Muscle of arm (tissue), 12 donors: ENCODE data around the gene CLIP3. TPM values are rescaled to one million over a fixed set of nuclear protein-coding genes. Genes with fewer than 3 reads are reported as not detected.
"Not testable (repeated sequence)": the region's sequence is repeated elsewhere in the genome, so short reads cannot be mapped to it uniquely, and the experiment has no call there.

Experiments
- DNase-seq: peaks from one replicate; pipeline ENCODE4 v3.0.0-alpha.2; 2013
- polyA plus RNA-seq, 12 donors: library from polyadenylated mRNA; unstranded; fragments of 120-200 nt; gene quantifications; one replicate each; pipeline ENCODE4 v1.2.1, GENCODE V29; 2013; ENCODE audit not compliant: insufficient read length in 12 of 12

CLIP3 gene
- polyA plus RNA-seq, 12 donors: 13.4 to 88.9 (median 18.1) TPM; not detected in 1

DNA sequence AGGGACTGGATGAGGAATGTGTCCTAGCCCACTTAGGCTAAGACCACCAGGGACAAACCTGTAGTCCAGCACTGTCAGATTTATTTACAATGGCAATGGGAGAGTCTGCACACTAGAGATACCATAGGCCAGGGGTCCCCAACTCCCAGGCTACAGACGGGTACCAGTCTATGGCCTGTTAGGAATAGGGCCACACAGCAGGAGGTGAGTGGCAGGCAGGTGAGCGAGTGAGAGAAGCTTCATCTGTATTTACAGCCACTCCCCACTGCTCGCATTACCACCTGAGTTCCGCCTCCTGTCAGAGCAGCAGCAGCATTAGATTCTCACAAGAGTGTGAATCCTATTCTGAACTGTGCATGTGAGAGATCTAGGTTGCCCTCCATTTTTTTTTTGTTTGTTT, 19.0 kb upstream of the CLIP3 start:
- DNase-seq: no peak

DNA sequence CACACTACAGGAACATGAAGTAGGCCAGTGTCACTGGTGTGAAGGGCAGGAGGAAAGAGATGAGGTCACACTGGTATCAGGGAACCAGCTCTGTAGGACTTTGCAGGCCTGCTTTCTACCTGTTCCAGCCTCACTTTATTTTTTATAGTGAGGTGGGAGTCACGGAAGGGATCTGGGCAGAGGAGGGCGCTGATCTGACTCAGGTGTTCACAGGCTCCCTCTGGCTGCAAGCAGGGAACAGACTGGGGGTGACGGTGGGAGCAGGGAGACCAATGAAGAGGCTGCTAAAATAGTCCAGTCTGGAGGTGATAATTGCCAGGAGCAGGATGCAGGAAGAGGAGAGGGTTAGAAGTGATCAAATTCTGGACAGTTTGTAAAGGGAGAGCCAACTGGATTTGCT, 18.6 kb upstream of the CLIP3 start:
- no peak for DNase-seq

DNA sequence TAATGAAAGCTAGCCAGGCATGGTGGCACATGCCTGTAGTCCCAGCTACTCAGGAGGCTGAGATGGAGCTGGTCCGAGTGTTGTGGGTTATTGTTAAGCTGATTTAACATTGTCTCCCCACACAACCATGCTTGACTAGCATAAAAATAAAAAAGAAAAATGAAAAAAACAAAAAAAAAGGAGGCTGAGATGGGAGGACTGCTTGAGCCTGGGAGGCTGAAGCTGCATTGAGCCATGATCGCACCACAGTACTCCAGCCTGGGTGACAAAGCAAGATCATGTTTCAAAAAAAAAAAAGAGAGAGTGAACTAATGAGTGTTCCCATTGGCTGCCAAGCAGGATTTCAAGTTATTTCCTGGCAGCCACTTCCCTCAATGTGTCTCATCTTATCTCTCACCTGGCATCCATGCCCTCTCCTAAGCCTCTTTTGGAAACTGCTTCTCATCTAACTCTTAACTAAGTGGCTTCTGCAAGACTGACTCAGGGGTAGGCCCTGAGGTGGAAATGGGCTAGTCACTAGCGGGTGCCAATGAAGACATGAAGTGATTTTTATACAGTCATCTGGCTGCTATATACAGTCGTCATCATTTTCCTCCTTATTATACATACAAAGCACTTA, 16.5 kb upstream of the CLIP3 start:
- DNase-seq: no peak

DNA sequence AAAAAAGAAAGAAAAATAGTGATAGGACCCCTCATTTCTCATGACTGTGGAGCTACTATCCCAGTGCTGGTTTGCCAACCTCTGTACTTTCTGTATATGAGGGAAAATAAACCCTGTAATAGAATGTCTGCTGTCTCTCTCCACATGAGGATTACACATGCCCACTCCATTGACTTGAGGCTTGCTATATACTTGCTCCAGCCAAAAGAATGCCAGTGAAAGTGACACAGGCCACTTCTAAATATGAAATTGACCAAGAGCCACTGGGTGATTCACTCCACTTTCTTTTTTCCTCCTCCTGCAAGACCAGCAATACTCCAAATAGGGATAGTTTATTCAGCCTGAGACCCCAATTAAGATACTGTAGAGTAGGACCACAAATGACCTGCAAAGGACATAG, 15.2 kb upstream of the CLIP3 start:
- DNase-seq: no peak

DNA sequence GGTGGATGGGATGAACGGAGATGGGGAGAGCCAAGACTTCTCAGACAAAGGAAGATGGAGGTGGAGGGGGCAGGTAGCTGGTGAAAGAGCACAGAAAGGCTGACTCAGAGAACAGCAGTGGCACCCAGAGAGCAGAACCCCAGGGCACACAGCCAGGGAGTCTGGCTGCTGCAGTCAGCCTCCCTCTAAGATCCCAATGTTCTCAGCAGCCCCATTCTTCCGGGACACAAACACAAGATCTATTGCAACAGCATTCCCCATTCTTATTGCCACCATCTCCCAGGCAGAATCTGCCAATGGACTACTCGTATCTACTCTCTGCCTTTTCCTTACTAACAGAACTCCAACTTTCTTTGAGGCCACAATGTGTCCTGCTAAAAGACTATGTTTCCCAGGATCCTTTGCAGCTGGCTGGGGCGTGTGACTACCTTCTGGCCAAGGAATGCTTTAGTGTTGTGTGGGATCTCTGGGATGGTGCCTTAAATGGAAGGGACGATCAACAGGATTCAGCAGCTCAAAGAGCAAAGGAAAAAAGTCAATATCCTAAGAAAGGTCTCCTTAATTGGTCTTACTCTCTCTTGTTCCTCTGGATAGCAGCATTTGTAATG, 13.9 kb upstream of the CLIP3 start:
- no peak for DNase-seq

DNA sequence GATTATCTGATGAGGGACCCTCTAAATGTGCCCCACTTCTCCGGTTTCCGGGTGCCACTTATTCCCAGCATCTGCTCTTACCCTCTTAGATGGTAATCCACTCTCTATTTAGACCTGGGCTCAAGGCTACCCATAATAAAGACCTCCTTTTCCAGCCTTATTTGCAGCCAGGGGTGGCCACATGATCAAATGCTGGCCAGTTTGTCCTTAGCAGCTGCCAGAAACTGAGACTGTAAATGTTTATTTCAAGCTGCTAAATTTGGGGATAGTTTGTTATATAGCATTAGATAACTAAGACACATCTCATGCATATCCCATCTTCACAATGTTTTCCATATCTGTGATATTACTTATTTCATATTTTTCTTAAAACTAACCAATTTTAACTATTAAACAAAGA, 11.3 kb upstream of the CLIP3 start:
- DNase-seq: no peak

DNA sequence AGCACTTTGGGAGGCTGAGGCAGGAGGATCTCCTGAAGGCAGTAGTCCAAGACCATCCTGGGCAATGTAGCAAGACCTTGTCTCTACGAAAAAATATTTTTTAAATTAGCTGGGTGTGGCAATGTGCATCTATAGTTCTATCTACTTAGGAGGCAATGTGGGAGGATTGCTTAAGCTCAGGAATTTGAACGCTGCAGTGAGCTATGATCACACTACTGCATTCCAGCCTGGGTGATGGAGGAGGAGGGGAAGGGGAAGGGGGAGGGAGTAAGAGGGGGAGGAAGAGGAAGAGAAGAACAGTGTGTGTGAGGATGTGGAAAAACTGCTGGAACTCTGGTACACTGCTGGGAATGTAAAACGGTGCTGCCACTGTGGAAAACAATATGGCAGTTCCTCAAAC, 9.2 kb upstream of the CLIP3 start:
- DNase-seq: no peak

DNA sequence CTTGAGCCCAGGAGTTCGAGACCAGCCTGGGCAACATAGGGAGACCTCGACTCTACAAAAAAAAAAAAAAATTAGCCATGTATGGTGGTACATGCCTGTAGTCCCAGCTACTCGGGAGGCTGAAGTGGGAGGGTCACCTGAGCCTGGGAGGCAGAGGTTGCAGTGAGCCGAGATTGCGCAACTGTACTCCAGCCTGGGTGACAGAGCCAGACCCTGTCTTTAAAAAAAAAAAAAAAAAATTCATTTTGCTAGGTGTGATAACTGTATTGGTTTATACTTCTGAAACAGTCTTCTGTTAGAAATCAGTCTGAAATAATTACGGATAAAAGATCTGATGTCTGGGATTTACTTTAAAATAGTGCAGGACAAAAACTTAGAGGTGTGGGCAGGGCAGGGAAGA, 8.4 kb upstream of the CLIP3 start:
- DNase-seq: not testable (repeated sequence)

DNA sequence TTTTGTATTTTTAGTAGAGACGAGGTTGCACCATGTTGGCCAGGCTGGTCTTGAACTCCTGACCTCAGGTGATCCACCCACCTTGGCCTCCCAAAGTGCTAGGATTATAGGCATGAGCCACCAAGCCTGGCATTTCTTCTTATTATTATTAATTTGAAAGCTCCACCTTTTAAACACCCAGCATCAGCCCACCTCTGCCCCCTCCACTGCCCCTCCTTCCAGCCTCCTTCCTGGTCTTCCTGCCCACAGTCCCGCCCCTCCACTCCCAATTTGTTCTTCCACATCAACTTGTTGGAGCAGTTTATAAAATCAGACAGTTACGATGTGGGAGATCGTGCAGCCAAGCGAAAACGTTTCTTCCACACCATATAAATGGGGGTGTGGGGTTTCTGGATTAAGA, 7.8 kb upstream of the CLIP3 start:
- no peak for DNase-seq

DNA sequence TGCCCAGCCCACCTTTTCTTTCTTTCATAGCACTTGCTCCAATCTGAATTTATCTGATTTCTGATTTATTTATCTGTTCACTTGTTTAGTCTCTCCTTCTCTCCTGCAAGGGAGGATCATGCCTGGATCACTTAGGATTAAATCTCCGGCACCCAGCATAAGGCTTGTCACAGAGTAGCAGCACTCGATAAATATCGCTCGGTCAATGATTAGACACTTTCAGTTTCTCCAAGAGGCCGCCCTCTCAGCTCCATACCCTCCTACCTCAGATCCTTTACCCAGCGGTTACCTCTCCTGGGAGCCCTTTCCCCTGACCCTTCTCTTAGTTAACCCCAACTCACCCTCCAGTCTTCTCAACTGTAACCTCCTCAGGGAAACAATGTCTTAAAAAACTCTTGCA, 1.4 kb downstream of the CLIP3 start:
- DNase-seq: no peak

DNA sequence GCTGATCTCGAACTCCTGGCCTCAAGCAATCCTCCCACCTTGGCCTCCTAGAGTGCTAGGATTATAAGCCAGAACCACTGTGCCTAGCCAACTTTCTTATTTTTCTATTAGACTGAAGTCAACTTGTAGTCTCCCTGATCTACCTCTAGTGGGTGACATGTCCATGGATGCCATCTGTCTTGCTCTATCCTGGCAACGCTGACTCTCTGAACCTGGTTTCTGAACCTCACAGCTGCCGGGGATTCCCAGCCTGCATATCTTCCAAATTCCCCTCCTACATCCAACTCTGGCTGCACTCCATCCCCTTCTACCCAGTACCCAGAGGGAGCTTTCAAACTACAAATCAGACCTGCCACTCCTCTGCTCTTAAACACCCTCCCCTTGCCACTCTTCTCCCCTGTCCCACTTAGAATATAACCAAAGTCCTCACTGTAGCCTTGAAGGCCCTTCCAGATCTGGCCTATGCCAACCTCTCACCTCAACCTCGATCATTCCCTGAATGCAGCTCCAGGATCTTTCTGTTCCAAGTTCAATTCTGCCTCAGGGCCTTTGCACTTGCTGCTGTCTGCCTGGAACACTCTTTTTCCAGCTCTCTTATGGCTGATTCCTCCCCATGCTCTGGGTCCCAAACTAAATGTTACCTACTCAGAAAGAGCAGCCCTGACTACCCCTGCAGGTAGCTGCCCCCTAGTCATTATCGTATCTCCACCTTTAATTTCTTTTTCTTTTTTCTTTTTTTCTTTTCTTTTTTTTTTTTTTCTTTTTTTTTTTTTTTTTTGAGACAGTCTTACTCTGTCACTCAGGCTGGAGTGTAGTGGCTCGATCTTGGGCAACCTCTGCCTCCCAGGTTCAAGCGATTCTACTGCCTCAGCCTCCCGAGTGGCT, 2.2 kb downstream of the CLIP3 start:
- DNase-seq: no peak

DNA sequence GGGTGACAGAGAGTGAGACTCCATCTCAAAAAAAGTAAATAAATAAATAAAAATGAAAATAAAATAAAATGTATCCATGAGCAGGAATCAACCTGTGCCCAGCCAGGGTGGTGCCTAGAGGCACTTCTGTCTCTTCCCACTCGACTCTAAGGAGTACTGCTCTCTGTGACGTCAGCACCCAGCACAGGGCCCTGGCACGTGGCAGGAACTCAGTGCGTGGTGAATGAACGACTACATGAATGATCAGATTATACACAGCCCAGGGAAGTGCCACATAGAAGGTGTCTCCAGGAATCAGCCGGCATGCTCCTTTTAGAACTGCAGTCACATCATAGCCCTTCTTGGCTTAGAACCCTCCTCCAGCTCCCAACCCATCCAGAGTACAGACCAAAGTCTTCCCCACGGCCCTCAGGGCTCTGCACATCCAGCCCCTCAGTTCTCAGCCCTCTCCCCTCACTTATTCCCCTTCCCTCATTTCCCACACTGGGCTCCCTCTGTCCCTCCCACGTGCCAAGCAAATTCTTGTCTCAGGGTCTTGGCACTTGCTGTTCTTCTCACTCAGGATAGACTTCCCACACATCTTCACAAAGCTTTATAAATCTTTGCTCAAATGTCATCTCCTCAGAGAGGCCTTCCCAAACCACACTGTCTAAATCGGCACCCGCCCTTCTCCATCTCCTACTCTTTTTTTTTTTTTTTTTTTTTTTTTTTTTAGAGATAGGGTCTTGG, 4.2 kb downstream of the CLIP3 start:
- no peak for DNase-seq

DNA sequence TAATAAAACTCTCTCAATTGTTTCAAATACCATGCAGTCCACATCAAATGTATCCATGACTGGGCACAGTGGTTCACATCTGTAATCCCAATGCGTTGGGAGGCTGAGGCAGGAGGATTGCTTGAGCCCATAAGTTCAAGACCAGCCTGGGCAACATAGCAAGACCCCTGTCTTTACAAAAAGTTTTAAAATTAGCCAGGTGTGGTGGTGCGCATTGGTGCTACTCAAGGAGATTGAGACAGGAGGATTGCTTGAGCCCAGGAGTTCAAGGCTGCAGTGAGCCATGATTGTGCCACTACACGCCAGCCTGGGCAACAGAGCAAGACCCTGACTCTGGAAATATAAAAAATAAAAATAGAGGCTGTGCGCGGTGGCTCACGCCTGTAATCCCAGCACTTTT, 5.0 kb downstream of the CLIP3 start:
- DNase-seq: no peak

DNA sequence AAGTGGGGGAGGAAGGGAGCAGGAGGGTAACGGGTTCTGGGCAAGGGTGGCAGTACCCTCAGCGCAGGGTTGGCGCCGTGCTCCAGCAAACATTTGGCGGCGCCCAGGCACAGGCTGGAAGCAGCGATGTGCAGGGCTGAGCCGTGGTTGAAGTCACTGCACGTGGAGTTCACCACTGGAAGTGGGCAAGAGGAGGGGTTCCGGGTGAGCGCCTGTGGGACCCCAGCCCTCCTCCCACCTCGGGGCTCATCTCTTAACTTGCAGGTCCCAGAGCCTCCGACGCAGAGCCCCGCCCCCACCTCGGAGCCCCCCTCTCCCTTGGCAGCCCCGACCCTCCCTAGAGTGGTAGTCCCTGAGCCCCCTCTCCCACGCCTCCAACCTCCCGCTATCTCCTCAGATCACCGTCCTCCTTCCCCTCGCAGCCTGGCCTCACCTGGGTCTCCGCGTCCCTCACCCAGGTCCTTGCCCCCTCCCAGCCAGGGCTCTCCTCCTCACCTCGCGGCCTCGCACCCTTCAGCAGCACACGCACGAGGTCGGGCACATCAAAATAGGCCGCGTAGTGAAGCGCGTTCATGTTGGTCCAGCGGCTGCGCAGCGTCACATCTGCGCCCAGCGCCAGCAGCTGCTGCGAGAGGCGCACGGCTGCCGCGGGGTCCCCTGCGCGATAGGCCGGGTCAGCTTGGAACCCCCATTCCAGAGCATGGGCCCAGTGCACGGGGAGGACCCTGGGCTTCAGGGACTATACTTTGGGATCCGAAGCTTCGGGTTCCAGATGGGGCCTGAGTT, 6.4 kb downstream of the CLIP3 start:
- no peak for DNase-seq

DNA sequence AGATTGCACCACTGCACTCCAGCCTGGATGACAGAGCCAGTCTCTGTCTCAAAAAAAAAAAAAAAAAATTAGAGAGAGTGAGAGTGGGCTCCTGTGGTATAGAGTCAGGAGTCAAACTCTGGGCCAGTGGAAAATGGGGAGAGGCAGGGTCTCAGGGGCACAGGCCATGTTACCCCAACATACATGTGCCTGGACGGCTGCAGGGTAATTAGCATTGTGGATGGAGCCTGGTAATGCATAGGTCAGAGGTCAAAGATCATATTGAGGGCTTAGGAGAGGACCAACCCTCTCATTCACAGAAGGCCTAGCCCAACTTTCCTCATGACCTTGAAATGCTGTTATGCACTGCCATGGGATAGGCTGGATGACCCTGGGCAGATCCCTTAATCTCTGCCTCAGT, 7.1 kb downstream of the CLIP3 start:
- no peak for DNase-seq

DNA sequence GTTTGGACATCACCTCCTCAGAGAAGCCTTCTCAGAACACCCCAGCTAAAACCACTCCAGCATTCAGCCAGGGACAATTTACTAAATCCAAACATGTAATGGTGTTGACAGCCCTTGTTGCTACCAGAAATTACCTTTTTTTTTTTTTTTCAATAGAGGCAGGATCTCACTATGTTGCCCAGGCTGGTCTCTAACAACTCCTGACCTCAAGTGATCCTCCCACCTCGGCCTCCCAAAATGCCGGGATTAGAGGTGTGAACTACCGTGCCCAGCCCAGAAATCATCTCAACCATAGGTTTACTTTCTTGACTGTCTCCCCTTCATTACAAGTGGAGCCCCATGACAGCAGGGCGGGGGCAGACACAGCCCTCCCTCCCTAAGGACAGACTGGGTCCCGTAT, 9.2 kb downstream of the CLIP3 start:
- no peak for DNase-seq

DNA sequence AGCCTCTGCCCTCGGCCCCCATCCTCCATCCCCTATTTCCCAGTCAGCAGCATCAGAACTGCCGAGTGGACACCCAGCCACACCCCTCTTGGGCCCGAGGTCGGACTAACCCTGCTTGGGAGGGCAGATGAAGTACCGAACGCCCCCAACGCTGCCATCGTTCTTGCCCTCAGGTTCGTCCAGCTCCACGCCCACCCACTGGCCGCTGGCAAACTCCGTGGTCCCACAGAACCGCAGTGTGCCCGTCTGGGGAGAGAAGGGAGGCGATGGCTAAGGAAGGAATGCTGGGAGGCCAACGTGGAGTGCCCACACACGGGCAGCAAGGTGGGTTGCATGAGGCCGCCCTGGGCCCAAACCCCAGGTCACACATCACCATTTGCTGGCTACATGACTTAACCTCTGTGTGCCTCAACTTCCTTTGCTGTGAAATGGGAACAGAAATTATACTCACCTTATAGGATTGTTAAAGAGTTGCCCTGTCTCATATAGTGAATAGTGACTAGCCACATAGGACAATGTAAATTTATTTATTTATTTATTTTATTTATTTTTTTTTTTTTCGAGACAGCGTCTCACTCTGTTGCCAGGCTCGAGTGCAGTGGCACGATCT, 13.5 kb downstream of the CLIP3 start:
- no peak for DNase-seq

DNA sequence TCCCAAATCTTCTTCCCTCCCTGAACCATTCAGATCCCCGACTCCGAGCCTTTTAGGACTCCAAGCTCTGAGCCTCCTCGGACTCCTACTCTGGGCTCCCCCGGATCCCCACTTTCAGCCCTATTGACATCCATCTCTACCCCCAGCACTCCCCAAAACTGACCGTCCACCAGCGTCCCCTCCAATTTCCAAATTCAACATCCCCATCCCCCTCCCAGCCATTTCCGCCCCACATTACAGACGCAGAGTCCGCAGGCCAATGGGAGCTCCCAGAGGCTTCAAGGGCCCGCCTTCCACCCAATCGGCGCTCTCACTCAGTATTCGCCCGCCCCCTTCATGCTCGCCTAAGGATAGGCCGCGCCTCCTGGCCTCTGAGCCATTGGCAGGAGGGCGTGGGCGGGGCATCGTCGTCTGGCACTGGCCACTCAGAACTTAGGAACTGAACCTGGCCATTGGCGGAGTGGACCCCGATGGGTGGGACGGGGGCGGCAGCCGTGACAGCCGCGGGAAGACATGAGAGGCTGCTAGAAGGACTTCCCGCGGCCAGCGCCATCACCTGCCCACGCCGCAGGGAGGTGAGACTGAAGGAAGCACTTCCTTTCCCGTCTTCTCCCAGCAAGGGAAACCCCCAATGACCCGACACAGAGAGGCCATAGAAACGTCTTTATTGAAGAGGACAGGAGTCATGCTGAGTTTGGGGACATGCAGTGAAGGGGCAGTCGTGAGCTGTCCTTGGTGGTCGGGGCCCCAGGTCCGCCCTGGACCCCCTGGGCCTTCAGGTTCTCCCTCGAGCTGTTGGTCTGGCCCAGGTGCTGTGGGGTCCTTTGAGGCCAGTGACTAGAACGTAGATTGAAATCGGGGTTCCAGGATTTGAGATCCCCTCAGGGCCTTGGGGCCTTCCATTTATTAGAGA, 18.4 kb downstream of the CLIP3 start, which contains the start of gene ALKBH6:
ALKBH6 (minus strand) TSS at position 202 of the 913 bp plus-strand sequence. CDS start 816 bp downstream, outside the sequence.
- peak; percentile 98 for DNase-seq

DNA sequence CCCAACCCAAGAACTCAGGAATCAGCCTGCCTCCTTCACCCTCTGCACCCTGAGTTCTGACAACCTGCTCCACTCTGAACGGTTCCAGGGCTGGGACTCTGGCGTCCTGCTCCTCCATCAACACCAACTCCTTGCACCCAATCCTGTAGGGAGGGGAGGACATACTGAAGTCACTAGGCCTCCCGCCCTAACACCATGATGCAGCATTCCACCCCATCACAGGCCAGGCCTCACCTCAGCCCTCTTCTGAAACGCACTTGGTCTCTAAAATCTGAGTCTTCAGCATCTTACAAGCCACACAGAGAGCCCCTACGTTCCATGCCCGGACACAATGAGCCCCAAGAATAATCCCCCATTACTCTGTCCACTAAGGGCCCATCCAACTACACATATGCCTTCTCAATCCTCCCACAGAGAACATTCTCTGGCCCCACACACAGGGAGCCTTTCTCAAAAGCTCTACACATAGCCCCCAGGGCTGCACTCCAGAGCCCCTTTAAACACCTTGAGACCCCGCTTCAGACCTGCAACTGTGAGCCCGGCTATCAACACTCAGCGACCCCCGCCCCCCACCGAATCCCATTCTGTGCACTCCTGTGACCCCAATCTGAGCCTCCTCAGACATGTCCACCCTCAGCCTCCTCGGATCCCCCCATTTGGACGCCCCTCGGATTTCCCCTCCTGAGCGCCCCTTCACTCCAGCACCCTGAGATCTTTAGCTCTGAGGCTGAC, 19.2 kb downstream of the CLIP3 start:
- DNase-seq: no peak
